ENCODE results near the gene DBF4B. TPM values are rescaled to one million over a fixed set of nuclear protein-coding genes. Genes with fewer than 3 reads are reported as not detected.
A peak's percentile ranks its signal among the peaks of the same experiment; 100 is the strongest.

Gene DBF4B
- total RNA-seq, 8 experiments from 2014 or later, result 2.8 to 20.0 (median 6.1) TPM

- H3K4me3 ChIP-seq, result no peak overlapping the region
- 83 to 98% methylated on average over 2 to 9 of the region's 19 CpGs; no CpG with 5 or more reads in 8 of the 10 experiments for WGBS, 10 experiments
- in situ Hi-C loops (cut with MboI; ENCODE audit: low pct_unique_long_range_greater_than_20kb in 2 of 9, low sequenced_read_pairs in 9 of 9, unreplicated experiment in 9 of 9), result loop anchor here in 3 of 9 experiments (10.0 kb wide), 1 partner anchor 88 kb away; no protein-coding TSS in a partner anchor
- ATAC-seq (replicated peaks in 6 of 8), result no peak
- peaks cover 10 to 19% of the 10 kb centered on the region in 2 donors for H3K4me1 ChIP-seq (replicated peaks in 1 of 2)
- no peak overlapping the region for H3K27ac ChIP-seq
Measured at GRCh38 chr17:44776628-44777393, 68.3 kb downstream of the DBF4B start.

DNA sequence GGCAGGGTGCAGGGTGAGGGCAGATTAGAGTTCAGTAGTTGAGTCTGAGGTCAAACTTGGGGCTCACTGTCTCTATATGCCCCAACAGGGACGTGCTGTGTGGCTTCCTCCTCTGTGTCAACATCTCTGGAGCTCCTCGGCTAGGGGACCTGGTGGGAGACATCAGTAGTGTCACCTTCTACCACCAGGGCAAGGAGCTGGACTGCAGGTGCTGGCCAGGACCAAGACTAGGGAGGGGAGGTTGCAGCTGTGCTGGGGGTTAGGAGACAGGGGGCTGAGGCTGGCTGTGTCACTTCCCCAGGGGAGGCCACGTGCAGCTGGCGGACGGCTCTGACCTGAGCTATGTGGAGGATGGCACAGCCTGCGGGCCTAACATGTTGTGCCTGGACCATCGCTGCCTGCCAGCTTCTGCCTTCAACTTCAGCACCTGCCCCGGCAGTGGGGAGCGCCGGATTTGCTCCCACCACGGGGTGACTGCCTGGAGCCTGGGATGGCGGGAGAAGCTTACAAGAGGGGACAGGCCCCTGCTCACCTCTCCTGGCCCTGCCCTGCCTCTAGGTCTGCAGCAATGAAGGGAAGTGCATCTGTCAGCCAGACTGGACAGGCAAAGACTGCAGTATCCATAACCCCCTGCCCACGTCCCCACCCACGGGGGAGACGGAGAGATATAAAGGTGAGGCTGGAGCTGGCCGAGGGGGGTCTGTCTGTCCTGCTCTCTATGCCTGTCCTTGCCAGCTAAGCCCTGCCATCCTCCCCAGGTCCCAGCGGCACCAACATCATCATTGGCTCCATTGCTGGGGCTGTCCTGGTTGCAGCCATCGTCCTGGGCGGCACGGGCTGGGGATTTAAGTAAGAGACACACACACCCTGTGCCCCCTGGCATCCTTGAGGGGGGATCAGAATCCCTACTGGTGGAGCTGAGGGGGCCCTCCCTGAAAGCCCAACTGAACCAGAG is 69.2 kb downstream of the DBF4B start:
- in situ Hi-C loops (cut with MboI; ENCODE audit: low pct_unique_long_range_greater_than_20kb in 2 of 9, low sequenced_read_pairs in 9 of 9, unreplicated experiment in 9 of 9), result loop anchor here in 3 of 9 experiments (10.0 kb wide), 1 partner anchor 87 kb away; no protein-coding TSS in a partner anchor

GRCh38 chr17:44778656-44779210 is 70.3 kb downstream of the DBF4B start:
- 20 to 100% (median 66%) methylated on average over 1 to 4 of the region's 10 CpGs; no CpG with 5 or more reads in 2 of the 10 experiments for WGBS, 10 experiments
- no peak overlapping the region for H3K4me3 ChIP-seq
- H3K4me1 ChIP-seq (replicated peaks in 1 of 2), result peaks cover 12 to 16% of the 10 kb centered on the region in 2 donors
- no peak for ATAC-seq (replicated peaks in 6 of 8)
- H3K27ac ChIP-seq, result peak overlapping the region in 1 of 2 donors; percentile 42
- in situ Hi-C loops (cut with MboI; ENCODE audit: low pct_unique_long_range_greater_than_20kb in 2 of 9, low sequenced_read_pairs in 9 of 9, unreplicated experiment in 9 of 9), result loop anchor here in 3 of 9 experiments (10.0 kb wide), 1 partner anchor 86 kb away; no protein-coding TSS in a partner anchor

More for the DNA sequence above, 69.2 kb downstream of the DBF4B start:
- ATAC-seq (replicated peaks in 6 of 8), result no peak
- H3K4me1 ChIP-seq (replicated peaks in 1 of 2), result peaks cover 16 to 19% of the 10 kb centered on the region in 2 donors
- no peak overlapping the region for H3K4me3 ChIP-seq
- whole genome bisulfite sequencing, 10 experiments, result 50 to 95% (median 53%) methylated on average over 2 to 4 of the region's 20 CpGs; no CpG with 5 or more reads in 7 of the 10 experiments
- H3K27ac ChIP-seq, result no peak overlapping the region

- Histone ChIP-seq H3K4me3 (peak overlapping the region in 3 of 5 donors; percentile 7 to 17 (median 9)), H3K4me1 (replicated peaks in 1 of 2) (peaks cover 12 to 16% of the 10 kb centered on the region in 2 donors), H3K27ac (peak overlapping the region; percentile 17 to 42)
- ATAC-seq (replicated peaks in 6 of 8), result peak; percentile 35 to 58 (median 44)
- 0 to 92% (median 60%) methylated on average over 1 to 2 of the region's 36 CpGs; no CpG with 5 or more reads in 7 of the 10 experiments for WGBS, 10 experiments
- in situ Hi-C loops (cut with MboI; ENCODE audit: low pct_unique_long_range_greater_than_20kb in 2 of 9, low sequenced_read_pairs in 9 of 9, unreplicated experiment in 9 of 9), result loop anchor here in 3 of 9 experiments (10.0 kb wide), 1 partner anchor 85 kb away; no protein-coding TSS in a partner anchor
Measured at GRCh38 chr17:44779211-44780025, 71.0 kb downstream of the DBF4B start.

DNA sequence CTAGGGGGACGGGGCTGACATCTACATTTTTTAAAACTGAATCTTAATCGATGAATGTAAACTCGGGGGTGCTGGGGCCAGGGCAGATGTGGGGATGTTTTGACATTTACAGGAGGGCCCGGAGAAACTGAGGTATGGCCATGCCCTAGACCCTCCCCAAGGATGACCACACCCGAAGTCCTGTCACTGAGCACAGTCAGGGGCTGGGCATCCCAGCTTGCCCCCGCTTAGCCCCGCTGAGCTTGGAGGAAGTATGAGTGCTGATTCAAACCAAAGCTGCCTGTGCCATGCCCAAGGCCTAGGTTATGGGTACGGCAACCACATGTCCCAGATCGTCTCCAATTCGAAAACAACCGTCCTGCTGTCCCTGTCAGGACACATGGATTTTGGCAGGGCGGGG is 71.7 kb downstream of the DBF4B start:
- in situ Hi-C loops (cut with MboI; ENCODE audit: low pct_unique_long_range_greater_than_20kb in 2 of 9, low sequenced_read_pairs in 9 of 9, unreplicated experiment in 9 of 9), result no loop called here
- no peak overlapping the region for H3K27ac ChIP-seq
- H3K4me3 ChIP-seq, result no peak overlapping the region
- WGBS, 10 experiments, result 80 to 86% (median 85%) methylated on average over 1 to 5 of the region's 12 CpGs; no CpG with 5 or more reads in 7 of the 10 experiments
- peaks cover 12 to 16% of the 10 kb centered on the region in 2 donors for H3K4me1 ChIP-seq (replicated peaks in 1 of 2)
- ATAC-seq (replicated peaks in 6 of 8), result no peak

- in situ Hi-C loops (cut with MboI; ENCODE audit: low pct_unique_long_range_greater_than_20kb in 2 of 9, low sequenced_read_pairs in 9 of 9, unreplicated experiment in 9 of 9), result no loop called here
- ATAC-seq (replicated peaks in 6 of 8), result no peak
- H3K4me1 ChIP-seq (replicated peaks in 1 of 2), result peaks cover 12 to 16% of the 10 kb centered on the region in 2 donors
Measured at GRCh38 chr17:44780845-44781480, 72.5 kb downstream of the DBF4B start.

GRCh38 chr17:44781551-44782325 is 73.3 kb downstream of the DBF4B start:
- H3K4me3 ChIP-seq, result no peak overlapping the region
- no peak overlapping the region for H3K27ac ChIP-seq
- H3K4me1 ChIP-seq (replicated peaks in 1 of 2), result peaks cover 12 to 16% of the 10 kb centered on the region in 2 donors
- in situ Hi-C loops (cut with MboI; ENCODE audit: low pct_unique_long_range_greater_than_20kb in 2 of 9, low sequenced_read_pairs in 9 of 9, unreplicated experiment in 9 of 9), result no loop called here
- ATAC-seq (replicated peaks in 6 of 8), result peak in 2 of 8 experiments; percentile 6 to 9
- 24 to 83% (median 56%) methylated on average over 1 to 10 of the region's 17 CpGs; no CpG with 5 or more reads in 2 of the 10 experiments for WGBS, 10 experiments

More at GRCh38 chr17:44780845-44781480, 72.5 kb downstream of the DBF4B start:
- WGBS, 10 experiments, result 88 to 100% (median 100%) methylated on average over 1 to 8 of the region's 14 CpGs; no CpG with 5 or more reads in 5 of the 10 experiments
- H3K4me3 ChIP-seq, result no peak overlapping the region
- no peak overlapping the region for H3K27ac ChIP-seq

- in situ Hi-C loops (cut with MboI; ENCODE audit: low pct_unique_long_range_greater_than_20kb in 2 of 9, low sequenced_read_pairs in 9 of 9, unreplicated experiment in 9 of 9), result no loop called here
- H3K4me3 ChIP-seq, result no peak overlapping the region
- WGBS, 10 experiments, result 29 to 96% (median 64%) methylated on average over 1 to 8 of the region's 11 CpGs; no CpG with 5 or more reads in 1 of the 10 experiments
- no peak overlapping the region for H3K27ac ChIP-seq
- ATAC-seq (replicated peaks in 6 of 8), result no peak
- H3K4me1 ChIP-seq (replicated peaks in 1 of 2), result peaks cover 12 to 16% of the 10 kb centered on the region in 2 donors
Measured at GRCh38 chr17:44782326-44782850, 73.9 kb downstream of the DBF4B start.

DNA sequence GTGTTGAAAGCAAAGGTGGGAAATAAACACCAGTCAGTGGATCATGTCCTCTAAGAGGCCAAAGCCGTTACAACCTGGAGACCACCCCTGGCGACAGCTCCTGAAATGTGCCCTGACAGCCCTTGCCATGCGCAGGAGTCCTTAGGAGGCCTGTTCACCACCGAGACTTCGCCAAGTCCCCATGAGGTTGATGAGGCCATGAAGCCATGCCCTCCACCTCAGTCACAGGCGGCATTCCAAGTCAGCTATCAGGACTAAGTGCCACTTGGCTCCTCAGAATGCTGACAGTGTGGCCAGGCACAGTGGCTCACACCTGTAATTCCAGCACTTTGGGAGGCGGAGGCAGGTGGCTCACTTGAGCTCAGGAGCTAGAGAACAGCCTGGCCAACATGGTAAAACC is 77.5 kb downstream of the DBF4B start:
- H3K27ac ChIP-seq, result no peak overlapping the region
- no peak overlapping the region for H3K4me3 ChIP-seq
- H3K4me1 ChIP-seq (replicated peaks in 1 of 2), result peaks cover 2 to 6% of the 10 kb centered on the region in 2 donors
- ATAC-seq (replicated peaks in 6 of 8), result no peak
- WGBS, 10 experiments, result 80 to 100% (median 90%) methylated on average over 1 to 3 of the region's 7 CpGs; no CpG with 5 or more reads in 3 of the 10 experiments
- in situ Hi-C loops (cut with MboI; ENCODE audit: low pct_unique_long_range_greater_than_20kb in 2 of 9, low sequenced_read_pairs in 9 of 9, unreplicated experiment in 9 of 9), result no loop called here

GRCh38 chr17:44786551-44787081 is 78.2 kb downstream of the DBF4B start:
- no peak for ATAC-seq (replicated peaks in 6 of 8)
- 0 to 80% (median 40%) methylated on average over 1 to 6 of the region's 16 CpGs; no CpG with 5 or more reads in 5 of the 10 experiments for WGBS, 10 experiments
- in situ Hi-C loops (cut with MboI; ENCODE audit: low pct_unique_long_range_greater_than_20kb in 2 of 9, low sequenced_read_pairs in 9 of 9, unreplicated experiment in 9 of 9), result no loop called here
- H3K27ac ChIP-seq, result no peak overlapping the region
- no peak overlapping the region for H3K4me3 ChIP-seq
- H3K4me1 ChIP-seq (replicated peaks in 1 of 2), result peaks cover 2 to 6% of the 10 kb centered on the region in 2 donors
